HG02884 (cell line): ENCODE data around the gene CCDC154.
"Not testable (repeated sequence)": the region's sequence is repeated elsewhere in the genome, so short reads cannot be mapped to it uniquely, and the experiment has no call there.

ENCODE experiments used
- ATAC-seq: cut with Tn5 transposase; IDR thresholded peaks from one replicate; pipeline ENCODE4 v1.9.1; 2021; ENCODE audit warnings: mild to moderate bottlenecking, moderate library complexity; ENCODE audit not compliant: unreplicated experiment

CCDC154 gene

GRCh38 chr16:1474082-1474795 lies 29.9 kb upstream of the CCDC154 start:
- no peak for ATAC-seq

- no peak for ATAC-seq
Measured at GRCh38 chr16:1472974-1473373, 28.6 kb upstream of the CCDC154 start.

GRCh38 chr16:1471569-1472194 lies 27.3 kb upstream of the CCDC154 start:
- ATAC-seq = no peak

- no peak for ATAC-seq
Measured at GRCh38 chr16:1470481-1471251, 26.3 kb upstream of the CCDC154 start.

- ATAC-seq = no peak
Measured at GRCh38 chr16:1469693-1470201, 25.4 kb upstream of the CCDC154 start.

GRCh38 chr16:1469141-1469540 lies 24.8 kb upstream of the CCDC154 start:
- ATAC-seq = not testable (repeated sequence)

GRCh38 chr16:1468426-1468810 lies 24.1 kb upstream of the CCDC154 start:
- ATAC-seq = no peak

- ATAC-seq = no peak
Measured at GRCh38 chr16:1466968-1467521, 22.7 kb upstream of the CCDC154 start.

- no peak for ATAC-seq
Measured at GRCh38 chr16:1466054-1466453, 21.7 kb upstream of the CCDC154 start.

- ATAC-seq = no peak
Measured at GRCh38 chr16:1465567-1465915, 21.2 kb upstream of the CCDC154 start.

- ATAC-seq = no peak
Measured at GRCh38 chr16:1464894-1465566, 20.7 kb upstream of the CCDC154 start.

- no peak for ATAC-seq
Measured at GRCh38 chr16:1464196-1464893, 20.0 kb upstream of the CCDC154 start.

- ATAC-seq = no peak
Measured at GRCh38 chr16:1461146-1461545, 16.8 kb upstream of the CCDC154 start.

GRCh38 chr16:1460602-1461138 lies 16.3 kb upstream of the CCDC154 start:
- ATAC-seq = no peak

GRCh38 chr16:1459967-1460366 lies 15.6 kb upstream of the CCDC154 start:
- ATAC-seq = no peak

- no peak for ATAC-seq
Measured at GRCh38 chr16:1458977-1459341, 14.6 kb upstream of the CCDC154 start.

GRCh38 chr16:1458336-1458976 lies 14.1 kb upstream of the CCDC154 start:
- no peak for ATAC-seq

- ATAC-seq = no peak
Measured at GRCh38 chr16:1457489-1458245, 13.3 kb upstream of the CCDC154 start.

GRCh38 chr16:1456951-1457350 lies 12.6 kb upstream of the CCDC154 start:
- ATAC-seq = no peak
